Stimulated activated CD4-positive, alpha-beta T cell treated with anti-CD3 and anti-CD28 coated beads, Interleukin-1b, Interleukin-23, amount 100 ng/mL, for 4 hours (primary cell): ENCODE data around the gene TTC3.

ENCODE experiments used
- DNase-seq, 2 donors: peaks; one replicate each; pipeline ENCODE4 v3.0.0-alpha.2; 2020; ENCODE audit warnings: low read depth in 2 of 2

TTC3 gene

DNA sequence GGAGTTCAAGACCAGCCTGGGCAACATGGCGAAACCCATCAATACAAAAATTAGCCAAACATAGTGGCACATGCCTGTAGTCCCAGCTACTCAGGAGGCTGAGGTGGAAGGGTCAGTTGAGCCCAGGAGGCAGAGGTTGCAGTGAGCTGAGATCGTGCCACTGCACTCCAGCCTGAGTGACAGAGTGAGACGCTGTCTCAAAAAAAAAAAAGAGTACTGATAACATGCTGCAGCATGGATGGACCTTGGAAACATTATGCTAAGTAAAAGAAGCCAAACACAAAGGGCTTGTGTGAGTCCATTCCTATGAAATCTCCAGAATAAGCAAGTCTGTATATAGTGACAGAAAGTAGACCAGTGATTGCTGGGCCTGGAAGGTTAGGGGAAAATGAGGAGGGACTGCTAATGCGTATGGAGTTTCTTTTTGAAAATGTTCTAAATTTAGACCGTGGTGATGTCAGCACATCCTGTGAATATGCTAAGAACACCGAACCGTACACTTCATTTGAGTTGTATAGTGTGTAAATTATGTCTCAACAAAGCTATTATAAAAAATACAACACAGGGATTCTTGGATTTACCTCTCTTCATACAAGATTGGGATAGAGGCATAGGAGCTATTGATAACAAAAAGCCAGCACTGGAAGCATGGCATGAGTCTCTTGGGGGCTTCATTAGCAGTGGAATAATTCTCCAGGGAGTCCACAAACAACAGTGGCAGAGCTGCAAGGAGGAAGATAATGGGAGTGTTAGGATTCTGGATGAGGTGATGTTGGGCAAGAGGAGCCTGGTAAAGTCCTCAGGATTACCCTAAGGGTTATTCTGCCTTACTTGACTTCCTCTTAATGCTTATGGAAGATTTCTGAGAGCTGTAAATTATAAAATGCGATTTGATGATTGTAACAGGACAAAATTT lies 73.5 kb downstream of the TTC3 start:
- no peak for DNase-seq

DNA sequence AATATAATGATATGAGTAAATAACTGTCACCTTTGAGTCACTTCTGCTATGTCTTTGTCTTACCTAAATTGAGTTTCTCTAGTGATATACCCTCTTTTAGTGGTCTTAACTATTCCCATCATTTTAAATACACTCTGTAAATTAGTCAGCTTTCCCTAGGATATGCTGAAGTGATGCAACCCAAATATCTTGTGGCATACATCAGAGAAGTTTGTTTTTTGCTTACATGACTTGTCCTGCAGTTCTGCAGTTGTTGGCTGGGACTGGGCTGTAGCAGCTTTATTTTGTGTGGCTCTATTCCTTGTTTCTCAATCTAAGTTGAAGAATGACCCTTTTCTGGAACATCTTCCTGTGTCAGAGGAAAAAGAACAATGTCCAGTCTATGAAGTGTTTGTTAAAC lies 76.4 kb downstream of the TTC3 start:
- no peak for DNase-seq

DNA sequence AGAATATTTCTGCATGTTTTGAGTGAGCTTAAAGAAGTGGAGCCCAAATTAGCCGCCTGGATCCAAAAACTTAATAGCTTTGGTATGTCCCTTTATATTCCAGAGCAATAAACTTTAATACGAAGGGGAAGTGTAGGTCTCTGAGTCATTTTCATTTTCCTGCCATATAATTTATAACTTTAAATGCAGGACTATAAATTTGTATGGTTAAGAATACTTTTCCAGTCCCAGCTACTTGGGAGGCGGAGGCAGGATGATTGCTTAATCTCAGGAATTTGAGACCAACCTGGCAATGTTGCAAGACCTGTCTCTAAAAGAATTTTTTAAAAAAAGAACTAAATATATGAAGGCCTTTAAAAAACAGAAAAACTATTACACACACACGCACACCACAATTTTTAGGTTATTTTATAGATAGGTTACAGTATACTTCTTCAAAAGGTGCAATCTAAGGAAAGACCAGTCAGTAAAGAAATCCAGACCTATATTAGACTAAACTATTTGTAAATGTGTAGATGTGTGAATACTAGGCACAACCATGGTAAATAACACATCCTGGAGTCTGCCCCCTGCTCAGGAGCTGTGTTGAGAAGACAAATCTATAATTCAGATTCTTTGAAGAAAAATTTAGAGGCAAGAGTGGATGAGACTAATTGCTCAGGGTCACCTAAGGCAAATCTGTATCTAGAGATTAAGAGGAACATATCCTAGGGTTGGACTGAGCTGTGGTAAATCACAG lies 80.3 kb downstream of the TTC3 start:
- DNase-seq = no peak

DNA sequence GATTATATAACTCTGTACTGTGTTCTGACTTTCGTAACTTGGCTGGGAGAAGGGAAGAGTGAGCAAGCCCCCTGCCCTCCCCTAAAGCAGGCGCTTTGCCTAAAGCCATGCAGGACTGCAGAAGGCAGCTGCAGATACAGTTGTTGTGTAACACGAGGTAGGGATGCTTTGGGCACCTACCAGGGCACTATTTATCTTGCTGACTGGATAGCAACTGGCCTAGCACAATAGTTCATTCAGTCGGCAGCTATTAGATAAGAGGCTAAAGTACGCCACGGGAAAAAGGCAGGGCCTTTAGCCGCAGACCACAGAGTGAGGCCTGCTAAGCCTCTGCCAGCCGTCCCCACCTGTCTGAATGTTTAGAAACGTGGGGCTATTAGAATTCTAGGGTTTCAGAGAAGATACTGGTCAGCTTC lies 80.9 kb downstream of the TTC3 start:
- DNase-seq = no peak

DNA sequence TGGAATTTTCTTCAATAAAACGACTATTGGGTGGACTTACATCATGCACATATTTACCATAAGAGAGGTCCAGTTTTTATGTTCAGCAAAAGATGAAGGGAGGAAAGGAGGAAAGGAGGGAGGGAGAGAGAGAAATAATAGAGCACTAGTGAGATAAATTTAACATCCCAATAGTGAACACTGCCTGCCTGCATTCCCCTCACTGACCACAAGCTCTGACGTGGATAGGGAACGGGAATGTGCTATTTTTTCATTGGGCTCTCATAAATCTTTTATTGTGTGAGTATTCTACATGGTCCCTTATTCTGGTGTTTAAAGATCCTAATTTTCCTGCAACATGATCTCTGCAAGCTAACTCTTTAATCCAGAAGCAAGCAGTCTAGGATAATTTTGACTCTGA lies 82.1 kb downstream of the TTC3 start:
- DNase-seq = no peak

DNA sequence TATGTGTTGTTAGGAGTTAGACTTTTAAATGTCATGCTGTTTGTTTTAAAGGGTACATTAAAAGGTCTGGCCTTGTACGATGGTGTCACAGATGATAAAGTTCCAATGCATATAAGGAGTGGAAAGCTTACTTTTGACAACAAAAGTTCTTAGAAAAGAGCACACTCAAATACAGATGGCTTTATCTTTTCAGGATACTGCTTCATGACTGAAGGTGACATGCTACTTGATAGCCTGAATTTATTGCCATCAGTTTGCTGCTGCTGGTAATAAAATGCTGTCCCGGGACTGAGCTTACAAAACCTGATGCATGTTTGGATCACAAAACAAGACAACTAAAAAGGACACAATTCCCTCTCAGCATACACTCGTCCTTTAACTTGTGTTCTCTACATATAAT lies 84.9 kb downstream of the TTC3 start:
- DNase-seq = no peak

DNA sequence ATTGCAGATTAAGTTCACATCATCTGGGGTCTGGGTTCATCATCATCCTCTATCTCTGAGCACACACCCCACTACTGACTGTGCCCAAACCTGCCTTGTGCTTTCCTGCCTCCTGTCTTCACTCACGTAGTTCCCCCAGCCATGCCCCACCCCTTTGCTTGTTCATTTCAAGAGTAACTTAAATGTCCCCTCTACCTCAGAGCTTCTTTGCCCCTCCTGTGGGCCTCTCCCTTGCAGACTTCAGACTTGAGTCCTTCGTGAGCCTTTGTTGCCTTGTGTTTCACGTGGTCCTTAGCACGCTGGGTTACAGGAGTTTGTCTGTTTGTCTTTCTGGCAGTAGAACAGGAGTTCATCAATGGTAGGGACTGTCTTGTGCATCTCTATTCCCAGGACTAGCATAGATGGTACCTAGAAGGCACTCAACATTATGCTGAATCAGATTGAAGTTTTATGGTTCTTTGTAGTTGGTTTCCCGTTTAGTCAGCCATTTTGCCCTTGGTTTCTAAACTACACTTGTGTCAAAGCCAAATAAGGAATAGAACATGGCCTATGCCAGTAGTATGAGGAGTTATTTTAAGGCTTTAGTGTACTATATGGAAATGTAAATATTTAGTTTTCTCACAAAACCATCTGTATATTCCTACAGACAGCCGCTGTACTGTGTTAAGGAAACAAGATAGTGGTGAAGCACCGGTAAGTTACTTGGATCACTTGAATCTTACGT lies 86.2 kb downstream of the TTC3 start:
- DNase-seq = no peak

DNA sequence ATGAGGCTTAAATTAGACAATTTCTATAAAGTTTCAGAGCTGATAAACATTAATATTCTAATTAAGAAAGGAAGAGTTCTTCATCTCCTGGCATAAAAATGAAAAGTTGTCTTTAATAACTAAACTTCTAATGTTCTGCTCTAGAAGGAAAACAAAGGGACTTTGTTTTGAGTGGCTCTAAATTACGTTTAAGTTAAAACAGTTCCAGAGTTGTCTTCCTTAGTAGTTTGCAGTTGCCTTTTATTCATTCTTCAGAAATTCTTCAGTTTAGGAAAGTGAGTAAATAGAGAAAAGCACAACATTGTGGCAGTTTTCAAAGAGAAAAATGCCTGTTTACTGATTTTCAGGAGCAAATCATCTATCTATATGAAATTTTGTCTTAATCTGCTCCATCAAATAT lies 86.9 kb downstream of the TTC3 start:
- DNase-seq = no peak

DNA sequence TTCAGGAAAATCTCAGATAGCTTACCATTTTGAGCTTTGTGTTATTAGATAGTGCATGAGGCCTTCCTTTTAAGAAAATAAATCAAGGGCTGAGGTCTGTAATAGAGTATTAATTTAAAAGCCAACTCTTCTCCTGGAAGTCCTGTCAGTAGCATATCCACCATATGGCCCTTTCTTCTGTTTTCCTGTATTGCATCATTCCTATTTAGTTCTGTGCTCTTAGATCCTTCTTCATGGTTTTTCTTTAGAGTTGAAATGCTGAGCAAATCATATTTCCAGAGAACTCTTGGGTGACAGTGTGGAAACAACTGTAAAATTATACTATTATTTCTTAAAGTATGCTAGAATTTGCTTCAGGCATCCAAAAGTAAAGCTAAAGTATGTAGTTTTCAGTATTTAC lies 91.7 kb downstream of the TTC3 start:
- DNase-seq = no peak

DNA sequence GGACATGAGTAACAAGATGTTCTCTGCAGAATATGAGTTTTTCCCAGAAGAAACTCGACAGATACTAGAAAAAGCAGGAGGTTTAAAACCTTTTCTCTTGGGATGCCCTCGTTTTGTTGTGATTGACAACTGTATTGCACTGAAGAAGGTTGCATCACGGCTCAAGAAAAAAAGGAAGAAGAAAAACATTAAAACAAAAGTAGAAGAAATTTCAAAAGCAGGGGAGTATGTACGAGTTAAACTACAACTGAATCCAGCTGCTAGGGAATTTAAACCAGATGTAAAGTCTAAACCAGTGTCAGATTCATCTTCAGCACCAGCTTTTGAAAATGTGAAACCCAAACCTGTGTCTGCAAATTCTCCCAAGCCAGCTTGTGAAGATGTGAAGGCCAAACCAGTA lies 92.5 kb downstream of the TTC3 start:
- no peak for DNase-seq

DNA sequence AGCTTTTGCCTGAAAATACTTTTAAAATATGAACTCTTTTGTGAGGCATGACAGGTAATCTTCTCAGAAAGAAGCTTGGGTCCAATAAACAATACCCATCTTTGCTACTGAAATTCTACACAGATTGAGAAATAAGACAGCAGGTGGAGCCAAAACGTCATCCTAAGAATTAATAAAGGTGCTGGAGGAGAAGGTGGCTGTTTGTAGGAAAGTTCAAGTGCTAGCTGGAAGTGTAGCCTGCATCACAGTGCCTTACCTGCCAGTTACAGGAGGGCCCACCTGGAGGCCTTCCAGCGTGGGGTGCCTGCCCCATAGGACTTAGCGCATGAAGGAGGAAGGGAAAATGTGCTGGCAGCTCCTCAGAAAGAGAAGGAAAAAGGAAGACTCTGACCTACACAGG lies 93.7 kb downstream of the TTC3 start:
- no peak for DNase-seq

DNA sequence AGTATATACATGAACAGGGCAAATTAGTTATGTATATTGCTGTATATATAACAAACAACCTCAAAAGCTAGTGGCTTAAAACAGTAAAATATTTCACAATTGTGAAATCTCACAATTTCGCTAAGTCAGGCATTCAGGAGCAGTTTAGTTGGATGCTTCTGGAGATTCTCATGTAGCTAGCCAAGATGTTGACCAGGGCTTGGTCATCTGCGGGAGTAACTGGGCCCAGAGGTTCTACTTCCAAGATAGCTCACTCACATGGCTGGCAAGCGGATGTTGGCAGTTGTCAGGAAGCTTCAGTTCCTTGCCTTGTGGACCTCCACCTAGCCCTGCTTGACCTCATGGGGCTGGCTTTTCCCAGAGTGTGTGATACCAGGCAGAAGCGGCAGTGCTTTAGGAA lies 95.6 kb downstream of the TTC3 start:
- no peak for DNase-seq

DNA sequence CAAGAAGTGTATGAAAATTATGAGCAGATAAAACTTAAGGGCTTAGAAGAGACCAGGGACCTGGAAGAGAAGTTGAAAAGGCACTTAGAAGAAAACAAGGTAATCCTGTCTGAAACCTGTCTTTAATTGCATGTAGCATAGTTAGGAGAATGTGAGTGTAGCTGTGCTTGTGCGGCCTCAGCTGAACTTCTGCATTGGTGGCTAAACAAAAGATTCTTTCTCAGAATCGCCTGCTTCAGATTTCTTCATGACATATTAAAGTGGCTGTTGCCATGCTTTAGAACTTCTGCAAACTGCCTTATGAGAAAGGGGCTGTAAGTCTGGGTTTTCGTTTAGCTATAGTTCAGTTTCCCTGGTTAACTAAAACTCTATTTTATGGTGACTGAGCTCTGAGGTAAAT lies 99.6 kb downstream of the TTC3 start:
- DNase-seq = no peak

DNA sequence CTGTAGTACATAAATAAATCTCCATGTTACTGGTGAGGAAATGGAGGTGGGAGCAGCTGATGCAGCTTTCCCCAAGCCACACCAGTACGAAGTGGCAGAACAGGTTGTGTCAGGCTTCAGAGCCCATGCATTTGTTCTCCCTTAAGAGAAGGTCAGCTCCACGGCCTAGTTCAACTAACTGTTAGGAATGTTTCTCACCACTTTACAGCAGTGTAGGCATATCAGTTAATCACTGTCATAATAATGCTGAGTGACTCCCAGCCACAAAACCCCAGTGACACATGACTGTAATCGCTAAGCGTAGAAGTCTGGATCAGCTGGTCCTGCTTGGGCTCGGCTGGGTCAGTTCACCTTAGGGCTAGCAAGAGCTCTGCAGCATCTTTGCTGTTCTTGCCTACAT lies 103.7 kb downstream of the TTC3 start:
- no peak for DNase-seq

DNA sequence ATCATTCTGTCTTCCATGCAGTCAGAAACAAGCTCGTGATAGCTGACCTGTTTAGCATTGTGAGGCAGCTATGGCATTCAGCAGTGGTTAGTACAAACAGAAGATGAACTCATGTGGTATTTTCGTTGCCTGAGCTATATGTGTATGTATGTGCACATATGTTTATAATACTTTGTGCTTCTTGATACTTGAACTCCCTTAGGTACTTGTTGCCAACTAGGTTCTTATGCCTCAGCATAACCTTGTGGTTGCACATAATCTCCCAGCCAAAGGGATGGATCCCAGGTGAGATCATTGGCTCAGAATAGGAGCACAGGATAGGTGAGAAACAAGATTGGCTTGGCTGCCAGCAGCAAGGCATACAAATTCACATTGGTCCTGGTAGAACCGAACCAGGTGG lies 108.0 kb downstream of the TTC3 start:
- DNase-seq = no peak

DNA sequence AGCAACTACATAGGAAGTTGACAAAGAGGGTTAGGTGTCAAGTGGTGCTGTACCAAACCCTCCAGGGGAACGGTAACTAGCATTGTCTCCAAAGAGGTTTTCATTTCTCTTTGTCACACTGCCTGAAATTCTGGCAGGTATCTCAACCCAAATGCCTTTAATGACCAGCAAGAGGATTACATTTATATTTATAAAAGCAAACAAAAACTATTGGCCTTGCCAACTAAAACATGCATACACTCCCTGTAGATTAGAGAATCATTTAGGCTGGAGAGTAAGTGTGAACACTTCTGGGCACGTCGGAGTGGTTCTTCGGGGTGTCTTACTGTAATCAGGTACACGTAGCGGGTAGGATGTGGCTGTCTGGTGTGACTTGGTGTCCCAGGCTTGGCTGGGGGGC lies 109.2 kb downstream of the TTC3 start:
- DNase-seq = no peak

DNA sequence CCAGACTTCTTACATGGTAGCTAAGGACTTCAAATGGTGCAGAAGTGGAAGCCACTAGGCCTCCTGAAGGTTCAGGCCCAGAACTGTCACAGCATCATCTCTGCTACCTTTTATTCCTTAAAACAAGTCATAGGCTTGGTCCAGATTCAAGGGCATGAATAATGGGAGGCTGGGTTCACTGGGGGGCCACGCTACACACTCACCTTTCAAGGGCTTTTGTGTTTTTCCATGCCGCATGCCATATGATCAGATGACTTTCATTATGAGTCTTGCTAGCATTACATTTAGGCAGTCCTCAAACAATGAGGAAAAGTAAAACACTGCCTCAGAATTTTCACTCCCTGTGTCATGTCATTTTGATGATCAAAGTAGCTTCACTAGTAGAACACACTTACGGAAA lies 110.7 kb downstream of the TTC3 start:
- DNase-seq = no peak

DNA sequence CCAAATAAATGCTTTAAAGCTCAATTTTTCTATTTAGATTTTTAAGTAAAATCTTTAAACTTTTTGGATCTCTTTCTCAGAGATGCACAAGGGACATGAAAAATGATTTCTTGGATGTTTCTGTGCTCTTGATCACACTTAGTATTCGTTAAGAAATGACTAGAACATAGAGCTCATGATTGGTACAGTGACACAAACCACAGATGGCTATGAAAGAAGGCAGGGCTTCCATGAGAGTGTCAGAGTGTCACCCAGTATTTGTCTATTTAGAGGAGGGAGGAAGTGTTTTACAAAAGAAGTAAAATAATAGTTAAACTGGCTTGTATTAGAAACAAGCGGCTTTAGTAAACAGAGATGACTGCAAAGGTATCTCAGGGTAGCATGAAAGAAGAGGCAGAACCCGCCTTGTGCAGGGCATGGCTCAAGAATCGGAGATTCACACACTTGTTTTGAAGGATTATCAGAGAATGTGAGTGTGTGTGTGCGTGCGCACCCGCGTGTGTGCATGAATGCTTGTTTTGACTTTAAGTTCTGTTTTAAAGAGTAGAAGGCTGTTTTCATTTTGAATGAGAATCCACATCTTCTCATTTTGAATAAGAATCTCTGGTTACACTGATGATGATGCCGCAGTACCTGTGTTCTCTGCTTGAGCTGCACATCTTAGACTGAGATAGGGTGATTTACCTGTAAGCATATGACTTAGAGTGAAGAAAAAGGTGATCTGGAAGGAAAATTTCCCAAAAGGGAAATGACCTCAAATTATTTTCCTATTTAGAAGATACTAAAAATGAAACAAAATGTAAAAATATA lies 111.9 kb downstream of the TTC3 start:
- no peak for DNase-seq

DNA sequence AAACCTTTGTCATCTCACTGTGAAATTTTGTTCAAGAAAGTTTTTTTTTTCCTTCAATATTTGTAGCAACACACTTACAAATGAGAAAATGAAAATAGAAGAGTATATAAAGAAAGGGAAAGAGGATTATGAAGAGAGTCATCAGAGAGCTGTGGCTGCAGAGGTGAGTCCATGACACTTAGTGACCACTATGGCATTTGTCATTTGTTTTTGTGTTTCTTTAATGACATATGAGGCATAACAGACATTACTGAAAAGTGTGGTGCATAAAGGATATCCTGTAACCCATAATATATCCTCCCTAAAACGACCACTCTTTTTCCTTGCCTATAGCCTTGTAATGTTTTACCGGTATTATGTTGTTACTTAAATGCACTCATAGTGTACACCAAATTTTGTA lies 113.9 kb downstream of the TTC3 start:
- no peak for DNase-seq

DNA sequence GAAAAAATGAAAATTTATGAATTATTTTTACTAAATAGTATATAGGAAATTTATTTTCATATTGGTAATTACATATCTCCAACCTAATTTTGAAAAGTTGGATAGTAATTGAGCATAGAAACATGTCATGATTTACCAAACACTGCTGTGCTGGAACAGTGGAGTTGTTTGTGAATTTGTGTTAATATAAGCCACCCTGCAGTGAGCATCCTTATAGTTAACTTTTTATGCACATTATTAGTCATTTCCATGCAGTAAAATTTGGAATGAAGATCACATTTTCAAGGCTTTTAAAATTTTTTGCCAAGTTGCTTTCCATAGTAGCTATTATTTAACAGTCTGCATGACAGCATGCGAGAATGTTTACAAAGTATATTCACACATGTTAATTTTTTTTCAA lies 115.8 kb downstream of the TTC3 start:
- no peak for DNase-seq

DNA sequence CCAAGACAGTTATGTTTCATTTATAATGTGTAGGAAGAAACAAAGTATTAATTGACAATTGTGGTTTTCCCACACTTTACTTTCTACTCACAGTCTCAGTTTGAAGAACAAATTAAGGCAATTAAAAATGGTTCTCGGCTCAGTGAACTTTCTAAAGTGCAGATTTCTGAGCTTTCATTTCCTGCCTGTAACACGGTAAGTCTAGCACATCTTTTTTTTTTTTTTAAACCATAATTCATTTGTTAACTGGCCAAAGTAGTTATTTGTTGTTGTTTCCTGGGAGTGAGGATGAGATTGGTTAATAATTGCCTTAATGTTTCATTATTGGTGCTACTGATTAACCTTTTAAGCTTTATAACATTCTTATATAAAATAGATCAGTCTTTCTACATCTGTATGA lies 119.0 kb downstream of the TTC3 start:
- no peak for DNase-seq

DNA sequence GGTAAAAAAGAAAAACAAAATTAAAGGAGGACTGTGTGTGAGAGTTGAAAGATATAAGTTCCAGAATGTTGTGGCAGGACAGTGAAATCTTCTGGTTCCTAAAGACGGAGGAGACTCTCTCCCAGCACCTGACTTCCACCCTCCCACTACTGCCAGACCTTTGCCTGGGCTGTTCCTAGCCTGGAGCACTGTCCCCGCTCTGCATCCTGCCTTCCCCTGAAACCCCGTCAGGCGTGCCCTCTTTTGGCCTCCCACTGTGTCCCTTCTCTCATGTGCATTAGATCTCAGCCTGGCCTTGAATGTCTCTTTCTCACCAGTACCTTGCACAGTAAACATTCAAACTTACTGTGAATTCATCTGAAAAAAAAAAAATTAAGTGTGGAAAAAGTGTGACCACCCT lies 120.0 kb downstream of the TTC3 start:
- no peak for DNase-seq
